Measurements from ENCODE around the gene SRMS.

SRMS gene, protein sequence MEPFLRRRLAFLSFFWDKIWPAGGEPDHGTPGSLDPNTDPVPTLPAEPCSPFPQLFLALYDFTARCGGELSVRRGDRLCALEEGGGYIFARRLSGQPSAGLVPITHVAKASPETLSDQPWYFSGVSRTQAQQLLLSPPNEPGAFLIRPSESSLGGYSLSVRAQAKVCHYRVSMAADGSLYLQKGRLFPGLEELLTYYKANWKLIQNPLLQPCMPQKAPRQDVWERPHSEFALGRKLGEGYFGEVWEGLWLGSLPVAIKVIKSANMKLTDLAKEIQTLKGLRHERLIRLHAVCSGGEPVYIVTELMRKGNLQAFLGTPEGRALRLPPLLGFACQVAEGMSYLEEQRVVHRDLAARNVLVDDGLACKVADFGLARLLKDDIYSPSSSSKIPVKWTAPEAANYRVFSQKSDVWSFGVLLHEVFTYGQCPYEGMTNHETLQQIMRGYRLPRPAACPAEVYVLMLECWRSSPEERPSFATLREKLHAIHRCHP

DNA sequence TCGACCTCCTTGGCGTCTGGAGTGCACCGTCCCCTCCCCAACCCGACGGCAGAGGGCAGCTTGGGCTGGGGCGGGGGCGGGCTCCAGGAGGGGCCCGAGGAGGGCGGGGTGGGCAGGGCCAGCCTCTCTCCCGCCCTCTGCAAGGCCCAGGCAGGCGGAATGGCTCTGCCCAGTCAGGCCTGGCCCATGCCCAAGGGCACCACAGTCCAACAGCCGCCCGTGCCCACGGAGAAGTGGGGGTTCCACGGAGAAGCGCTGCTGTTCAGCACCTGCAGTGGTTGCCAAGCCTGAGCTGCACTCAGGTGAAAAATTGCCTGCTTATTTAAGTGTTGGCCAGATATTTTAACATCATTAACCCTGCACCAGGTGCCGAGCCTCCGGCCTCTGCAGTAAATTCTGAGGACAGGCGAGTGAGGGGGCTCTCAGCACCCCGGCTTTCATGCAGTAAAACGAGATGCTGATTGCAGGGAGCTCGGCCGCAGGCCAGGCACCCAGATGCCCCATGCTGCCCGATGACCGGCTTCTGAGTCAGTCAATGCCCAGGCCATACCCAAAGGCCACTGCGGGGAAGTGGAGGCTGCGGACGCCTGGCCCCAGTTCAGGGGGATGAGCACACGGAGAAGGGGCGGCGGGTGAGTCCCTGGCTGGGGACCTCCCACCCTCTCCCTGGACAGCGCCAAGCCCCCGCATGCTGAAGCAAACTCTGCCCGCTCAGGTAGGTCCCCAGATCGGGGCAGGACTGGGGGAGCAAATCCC, at the start of gene SRMS:
Gene SRMS, minus strand, starts transcription at position 25 of the 756 bp plus-strand sequence. CDS start 286 bp downstream, outside the sequence.
- no peak for DNase-seq (ENCODE audit: low spot score)

DNA sequence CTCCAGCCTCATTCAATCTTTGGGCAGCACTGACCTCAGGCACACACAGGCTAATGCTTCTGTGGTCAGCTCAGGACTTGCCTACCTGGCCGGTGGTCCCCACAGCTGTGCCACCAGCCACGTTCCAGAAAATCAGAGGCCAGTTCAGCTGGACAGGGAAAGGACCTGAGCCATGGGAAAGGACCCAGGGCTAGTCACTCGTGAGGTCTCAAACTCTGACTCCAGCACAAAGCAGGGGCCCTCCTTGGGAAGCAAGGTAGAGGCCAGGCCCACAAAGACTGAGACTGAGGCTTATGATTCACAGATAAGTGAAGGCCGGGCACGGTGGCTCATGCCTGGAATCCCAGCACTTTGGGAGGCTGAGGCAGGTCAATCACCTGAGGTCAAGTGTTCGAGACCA, 48.9 kb upstream of the SRMS start:
- DNase-seq (ENCODE audit: low spot score), result no peak

DNA sequence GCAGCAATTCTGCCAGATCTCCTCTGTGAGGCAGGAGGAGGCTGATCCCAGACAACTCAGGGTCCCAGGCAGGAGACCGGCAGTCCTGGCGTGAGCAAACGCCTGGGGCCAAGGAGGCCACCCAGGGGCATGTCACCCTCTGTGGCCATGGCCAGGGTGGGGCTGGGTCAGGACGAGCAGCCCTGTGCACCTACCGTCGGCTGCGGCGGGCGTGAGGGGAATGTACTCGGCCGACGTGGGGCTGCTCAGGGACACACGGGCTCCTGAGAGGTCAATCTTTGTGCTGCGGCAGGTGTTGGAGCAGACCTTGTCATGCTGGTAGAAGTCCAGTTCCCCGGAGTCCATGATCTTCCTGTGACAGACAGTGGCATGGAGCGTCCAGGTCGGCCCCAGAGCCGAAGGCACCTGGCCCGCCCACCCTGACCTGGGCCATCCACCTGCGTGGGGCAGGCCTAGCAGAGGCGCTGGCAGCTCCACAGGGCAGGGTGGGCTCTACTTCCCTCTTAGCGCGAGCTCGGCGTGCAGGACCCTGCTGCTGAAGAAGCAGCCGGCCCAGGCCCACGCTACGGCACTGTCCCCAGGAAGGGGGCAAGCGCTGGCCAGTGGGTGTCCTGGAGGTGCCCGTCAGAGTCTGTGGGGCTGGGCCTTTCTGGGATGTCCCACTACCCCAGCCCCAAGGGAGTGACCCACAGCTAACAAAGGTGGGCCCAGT, 48.0 kb upstream of the SRMS start:
- no peak for DNase-seq (ENCODE audit: low spot score)

DNA sequence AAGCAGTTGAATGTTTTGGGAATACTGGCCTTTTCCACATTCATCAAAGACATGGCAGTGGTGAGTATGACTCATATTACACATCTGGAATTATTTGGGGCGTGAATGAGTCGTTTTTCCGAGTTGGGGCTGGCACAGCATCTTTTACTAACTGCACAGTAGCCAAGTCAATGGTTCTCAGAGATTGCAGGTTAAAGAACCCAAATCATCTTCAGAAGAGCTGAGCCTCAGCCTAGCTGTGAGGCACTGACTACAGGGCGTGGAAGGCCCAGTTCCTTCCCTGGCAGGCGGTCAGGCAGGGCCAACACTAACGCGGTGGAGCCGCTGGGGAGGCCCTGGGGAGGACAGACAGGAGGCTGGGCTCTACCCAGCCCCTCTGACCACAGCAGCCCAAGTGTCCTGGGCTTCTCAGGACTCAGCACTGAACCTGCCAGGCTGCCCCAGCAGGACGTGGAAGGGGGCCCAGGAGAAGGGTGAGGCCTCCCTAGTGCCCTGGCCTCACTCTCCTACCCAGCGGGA, 46.6 kb upstream of the SRMS start:
- DNase-seq (ENCODE audit: low spot score), result peak; percentile 91

DNA sequence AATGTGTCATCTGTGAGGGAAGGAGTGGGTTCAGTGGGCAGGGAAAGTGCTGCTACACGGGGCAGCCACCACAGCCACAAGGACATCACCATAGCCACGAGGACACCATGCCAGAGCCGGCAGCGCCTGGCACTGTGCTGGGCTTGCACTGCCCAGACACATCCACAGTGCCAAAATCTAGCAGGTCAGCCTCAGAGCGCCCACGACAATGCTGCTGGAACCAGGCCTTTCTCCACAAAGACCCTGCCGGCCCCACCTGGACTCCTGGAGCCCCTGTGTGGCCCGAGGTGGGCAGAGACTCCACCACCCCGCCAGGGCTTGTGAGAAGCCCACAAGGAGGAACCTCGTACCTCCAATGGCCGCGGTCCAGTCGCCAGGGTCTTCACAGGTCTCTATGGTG, 45.1 kb upstream of the SRMS start:
- no peak for DNase-seq (ENCODE audit: low spot score)

DNA sequence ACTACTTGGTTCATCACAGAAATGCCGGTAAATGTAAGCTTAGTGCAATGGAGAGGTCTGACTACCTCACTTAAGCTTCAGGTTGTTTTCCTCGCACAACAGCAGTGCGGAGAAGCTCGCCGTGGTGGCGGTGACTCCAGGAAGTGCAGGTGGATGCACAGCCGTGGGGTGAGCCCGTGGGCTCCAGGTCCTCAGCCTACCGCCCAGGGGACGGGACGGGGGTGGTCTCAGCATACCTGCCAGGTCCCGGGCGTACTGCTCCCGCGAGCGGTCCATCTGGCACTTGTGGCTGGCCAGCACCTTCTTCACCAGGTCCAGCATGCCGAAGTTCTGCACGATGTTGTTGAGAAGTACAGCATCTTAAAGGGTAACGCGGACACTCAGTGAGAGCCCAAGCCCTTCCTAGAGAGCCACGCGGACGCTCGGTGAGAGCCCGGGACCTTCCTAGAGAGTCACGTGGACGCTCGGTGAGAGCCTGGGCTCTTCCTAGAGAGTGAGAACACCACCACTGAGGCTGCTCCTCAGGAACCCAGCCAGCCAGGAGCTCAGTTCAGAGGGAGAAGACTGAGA, 44.3 kb upstream of the SRMS start:
- no peak for DNase-seq (ENCODE audit: low spot score)

DNA sequence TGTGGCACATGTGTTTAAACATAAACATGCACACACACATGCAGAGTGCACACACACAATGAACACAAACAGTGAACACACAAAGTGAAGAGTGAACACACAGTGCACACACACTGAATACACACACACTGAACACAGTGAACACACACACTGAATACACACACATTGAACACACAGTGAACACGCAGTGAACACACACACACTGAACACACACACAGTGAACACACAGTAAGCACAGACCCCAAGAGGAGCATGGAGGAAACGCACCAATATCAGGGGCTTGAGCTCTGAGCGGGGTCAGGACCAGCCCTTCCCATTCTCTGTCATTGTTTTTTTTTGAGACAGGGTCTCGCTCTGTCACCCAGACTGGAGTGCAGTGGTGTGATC, 43.6 kb upstream of the SRMS start:
- DNase-seq (ENCODE audit: low spot score), result no peak

DNA sequence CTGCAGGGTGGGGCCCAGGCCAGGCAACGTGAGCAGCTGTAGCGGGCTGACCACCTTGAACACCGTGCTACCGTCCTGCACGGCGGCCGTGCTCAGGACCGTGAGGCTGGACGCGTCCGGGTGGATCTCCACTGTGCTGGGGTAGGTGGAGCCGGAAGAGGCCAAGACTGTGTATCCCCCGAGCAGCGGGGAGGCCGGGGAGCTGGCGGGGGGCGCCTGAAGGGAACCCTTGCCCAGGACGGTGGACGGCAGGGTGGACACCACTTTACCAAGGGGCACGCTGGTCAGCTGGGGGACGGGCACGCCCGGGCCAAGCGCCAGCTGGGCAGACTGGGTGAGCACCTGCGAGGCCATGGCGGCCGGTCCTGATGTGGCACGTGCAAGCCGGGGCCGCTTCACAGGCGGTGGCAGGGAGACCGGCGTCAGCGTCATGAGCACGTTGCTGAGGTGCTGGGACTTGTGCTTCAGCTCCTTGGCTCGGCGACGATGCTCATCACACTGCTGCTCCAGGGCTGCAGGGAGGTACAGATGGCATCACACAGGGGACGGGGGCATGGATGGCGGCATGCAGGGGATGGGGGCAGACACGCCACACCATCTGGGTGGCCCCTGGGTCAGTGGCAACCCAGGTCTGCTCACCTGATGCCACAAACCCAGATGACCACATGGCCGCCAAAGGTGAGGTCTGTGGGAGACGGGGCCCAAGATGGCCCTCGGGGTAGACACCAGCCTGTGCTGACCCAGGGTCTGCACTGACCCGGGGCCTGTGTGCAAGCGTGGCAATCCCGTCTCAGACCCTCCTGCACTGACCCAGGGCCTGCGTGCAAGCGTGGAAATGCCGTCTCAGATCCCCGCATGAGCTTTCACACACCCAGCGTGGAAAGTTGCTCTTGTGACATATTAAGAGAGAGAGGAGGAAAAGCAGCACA, 42.9 kb upstream of the SRMS start:
- DNase-seq (ENCODE audit: low spot score), result no peak

DNA sequence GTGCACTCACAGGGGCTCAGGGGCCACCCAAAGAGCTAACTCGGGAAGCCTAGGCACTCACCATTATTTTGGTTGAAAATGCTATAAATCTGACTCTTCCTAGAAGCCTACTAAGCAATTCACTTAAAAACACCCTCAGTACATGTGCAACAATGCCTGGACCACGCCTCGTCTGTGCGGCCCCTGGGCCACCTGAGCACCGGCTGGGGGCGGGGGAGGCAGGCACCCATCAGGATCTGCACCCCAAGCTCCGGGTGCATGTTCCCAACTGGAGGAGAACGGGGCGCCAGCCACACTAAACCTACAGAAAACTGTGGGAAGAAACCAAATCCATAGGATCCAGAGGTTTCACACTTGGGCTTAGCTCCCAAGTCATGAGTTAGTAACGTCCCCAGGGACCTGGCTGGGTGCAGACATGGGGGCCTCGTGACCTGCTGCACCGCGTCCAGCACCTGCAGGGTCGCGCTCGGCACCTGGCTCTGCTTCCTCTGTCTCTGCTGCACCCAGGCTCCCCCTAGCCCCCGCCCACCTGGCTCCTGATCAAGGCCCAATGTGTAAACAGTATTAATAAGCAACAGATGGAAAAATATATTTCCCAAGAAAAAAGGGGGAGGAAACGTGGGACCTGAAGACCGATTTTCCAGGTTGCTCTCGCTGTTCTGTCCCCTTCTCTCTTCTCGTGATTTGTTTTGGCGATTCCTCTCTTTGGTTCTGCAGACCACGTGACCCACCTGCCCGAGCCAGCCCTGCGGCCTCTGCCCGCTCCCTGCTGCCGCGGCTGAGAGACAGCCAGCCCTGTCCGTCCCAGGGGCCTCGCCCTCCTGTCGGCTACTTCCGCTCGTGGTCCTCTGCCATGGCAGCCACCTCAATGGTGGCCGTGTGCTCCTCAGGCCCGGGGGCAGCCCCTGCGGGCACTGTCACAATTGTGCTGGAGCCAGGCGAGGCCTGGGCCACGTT, 42.0 kb upstream of the SRMS start:
- no peak for DNase-seq (ENCODE audit: low spot score)

DNA sequence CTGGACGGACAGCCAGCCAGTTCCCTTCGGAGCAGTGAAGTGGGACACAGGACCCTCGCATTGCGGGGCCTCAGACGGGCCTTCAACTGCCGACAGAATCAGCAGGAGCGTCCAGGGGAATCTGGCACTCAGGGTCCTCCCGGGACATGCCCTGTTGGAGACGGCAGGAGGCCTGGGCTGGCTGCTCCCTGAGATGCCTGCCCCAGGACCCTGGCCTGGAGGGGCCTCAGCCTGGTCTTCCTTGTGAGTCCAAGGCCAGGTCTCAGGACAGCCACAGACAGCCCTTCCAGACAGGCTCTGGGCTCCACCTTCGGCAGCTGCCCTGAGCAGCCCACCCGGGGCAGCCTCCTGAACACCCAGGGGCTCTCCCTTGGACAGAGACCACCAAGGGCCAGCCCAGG, 41.1 kb upstream of the SRMS start:
- no peak for DNase-seq (ENCODE audit: low spot score)

DNA sequence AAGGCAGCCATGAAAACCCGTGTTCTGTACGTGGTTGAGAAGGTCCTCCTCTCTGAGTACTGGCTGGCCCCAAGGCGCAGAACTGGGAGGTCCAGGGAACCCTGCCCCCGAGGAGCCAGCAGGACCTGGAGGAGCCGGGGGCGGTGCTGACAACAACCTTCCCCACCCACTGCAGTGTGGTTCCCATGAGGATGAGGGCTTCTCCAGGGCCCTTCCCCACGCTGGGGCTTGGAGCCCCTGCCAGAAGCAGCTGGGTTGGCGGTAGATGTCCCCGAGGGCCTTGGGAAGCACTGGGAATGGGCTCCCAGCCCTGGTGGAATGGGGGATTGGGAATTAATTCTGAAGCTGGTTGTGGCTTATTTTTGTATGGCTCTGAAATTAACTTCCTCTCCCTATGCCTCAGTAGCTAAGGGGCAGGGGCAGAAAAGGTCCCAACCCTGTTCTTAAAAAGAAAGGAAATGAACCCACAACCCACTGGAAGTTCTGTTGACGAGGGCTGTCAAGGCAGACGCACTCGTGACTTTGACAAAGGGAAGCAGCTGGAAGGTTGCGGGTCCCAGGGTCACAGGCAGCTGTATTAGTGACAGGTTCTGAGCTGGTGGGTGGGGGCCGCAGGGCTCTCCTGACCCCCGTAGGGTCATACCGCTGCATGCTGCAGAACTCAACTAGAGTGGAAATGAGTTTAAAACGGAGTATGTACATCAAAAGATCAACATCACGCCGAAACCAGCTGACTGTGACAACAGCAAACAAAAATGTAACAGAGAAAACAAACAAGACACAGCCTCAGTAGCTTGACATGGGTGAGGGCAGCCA, 40.4 kb upstream of the SRMS start:
- DNase-seq (ENCODE audit: low spot score), result no peak

DNA sequence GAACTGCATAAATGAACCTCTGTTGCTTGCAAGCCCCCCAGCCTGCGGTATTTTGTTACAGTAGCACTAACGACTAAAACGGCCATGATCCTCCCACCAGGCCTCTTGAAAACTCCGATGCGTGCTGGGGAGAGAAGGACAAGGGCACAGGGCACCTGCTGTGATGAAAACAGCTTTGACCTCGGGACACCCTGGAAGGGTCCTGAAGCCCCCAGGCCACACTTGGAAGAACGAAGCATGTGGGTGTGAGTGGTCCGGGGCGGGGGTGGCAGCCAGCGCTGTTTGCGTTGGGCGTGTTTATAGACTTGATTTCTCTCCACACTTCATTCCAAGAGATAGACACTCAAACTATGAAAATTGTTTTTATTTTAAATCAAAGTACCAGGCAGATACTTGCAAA, 39.7 kb upstream of the SRMS start:
- no peak for DNase-seq (ENCODE audit: low spot score)

DNA sequence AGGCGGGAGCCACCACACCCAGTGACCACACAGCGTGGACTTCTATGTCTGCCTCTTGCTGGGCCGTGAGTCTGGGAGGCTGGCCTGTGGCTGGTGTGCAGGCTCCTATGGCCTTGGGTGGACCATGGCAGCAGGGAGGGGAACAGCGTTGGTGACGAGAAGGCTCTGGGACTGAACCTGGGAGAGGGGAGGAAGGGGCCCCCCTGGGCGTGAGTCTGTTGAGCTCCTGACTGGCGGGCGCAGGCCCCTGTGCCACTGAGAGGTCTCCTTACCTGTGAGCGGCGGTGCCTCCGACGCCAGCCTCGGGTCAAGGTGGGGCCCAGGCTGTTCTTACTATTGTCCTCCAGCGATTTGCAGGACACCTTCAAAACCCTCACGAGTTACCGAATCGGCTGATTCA, 39.2 kb upstream of the SRMS start:
- DNase-seq (ENCODE audit: low spot score), result no peak

DNA sequence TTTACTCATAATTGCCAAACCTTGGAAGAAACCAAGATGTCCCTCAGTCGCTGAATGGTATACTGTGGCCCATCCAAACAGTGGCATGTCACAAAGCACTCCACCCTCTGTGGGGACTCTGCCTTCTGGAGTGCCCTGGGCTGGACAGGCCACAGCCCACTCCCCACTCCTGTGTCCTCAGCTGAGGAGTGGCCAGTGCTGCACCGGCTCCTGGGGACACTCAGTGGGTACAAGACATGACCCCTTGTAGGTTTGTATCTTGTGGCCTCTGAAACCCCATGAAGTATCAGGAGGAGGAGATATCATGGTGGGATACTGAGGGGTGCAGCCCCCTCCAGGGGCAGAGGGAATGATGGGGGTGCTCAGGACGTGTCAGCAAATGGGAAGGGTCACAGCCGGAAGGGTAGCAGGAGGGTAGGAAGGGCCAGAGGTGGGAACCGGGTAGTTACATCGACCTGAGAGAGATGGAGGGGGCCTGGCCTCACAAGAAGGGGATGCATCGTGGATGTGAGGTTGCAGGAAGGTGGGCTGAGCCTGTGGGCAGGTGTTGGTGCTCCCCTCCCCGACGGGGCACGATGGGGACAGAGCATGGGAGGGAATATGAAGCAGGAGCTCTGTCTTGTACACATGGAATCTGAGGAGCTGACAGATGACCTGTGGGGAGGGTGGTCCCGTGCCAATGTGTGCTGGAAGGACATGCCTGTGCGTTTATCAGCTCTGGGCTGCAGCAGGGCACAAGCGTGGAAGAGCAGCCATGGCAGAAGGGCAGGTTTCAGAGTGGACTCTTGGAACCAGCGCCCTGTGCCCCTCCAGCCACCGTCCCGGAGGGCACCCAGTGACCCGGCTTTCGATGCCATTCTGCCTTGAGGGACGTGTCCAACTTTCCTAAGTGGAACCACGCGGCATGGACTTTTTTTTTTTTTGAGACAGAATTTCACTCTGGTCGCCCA, 38.3 kb upstream of the SRMS start:
- DNase-seq (ENCODE audit: low spot score), result no peak

DNA sequence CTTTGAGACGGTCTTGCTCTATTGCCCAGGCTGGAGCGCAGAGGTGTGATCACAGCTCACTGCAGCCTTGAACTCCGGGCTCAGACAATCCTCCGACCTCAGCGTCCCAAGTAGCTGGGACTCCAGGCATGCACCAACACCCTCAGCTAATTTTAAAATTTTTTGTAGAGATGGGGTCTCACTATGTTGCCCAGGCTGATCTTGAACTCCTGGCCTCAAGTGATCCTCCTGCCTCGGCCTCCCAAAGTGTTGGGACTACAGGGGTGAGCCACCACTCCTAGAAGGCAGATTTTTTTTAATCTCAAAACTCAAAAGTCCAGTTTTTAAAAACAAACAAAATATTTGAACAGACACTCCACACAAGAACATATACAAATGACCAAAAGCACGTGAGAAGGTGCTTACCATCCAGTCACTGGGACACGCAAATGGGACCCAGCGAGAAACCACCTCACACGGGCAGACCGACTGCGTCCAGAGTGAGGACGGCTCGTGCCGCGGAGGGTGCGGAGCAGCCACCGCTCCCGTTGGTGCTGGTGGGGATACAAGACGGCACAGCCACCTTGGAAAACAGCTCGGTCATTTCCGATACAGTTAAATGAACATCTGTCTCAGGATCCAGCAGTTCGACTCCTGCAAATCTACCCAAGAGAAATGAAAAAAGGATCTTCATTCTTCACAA, 35.0 kb upstream of the SRMS start:
- no peak for DNase-seq (ENCODE audit: low spot score)

DNA sequence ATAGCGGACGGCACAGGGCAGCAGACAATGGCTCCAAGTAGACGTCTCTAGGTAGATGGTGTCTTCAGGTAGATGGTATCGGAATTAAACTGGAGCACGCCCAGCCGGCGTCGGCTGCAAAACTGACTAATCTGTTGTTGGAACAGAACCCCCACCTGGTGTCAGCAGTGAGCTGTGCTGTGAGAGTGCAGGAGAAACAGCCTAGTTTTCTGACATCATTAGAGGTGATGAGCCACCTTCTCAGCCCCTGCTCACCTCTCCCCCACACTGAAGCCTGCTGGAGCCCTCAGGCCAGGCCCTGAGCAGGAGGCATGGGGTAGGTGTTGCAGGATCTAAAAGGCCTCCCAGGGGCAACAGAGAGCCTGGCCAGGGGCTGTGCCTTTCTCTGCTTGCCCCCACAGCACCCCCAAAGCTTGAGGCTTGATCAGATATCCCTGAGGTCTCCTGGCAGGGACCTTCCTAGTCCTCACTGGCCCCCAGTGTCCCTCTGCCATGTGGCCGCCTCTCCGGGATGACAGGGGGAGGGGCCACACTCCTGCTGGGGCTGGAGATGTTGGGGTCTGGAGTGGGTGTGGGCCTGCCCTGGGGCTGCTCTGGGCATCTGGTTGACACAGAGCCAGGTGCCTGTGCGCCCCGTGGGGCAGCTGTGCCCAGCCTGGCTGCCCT, 33.4 kb upstream of the SRMS start:
- DNase-seq (ENCODE audit: low spot score), result peak; percentile 44

All from AG08395 (cell line).